Ishikawa (cell line): ENCODE results near the gene KIF16B.

Source experiments
- CEBPB ChIP-seq: IDR thresholded peaks from 2 replicates; pipeline ENCODE4 v1.6.1; 2012
- CREB1 ChIP-seq: IDR thresholded peaks from 2 replicates; pipeline ENCODE4 v1.6.1; 2012; ENCODE audit warnings: low read depth
- EGR1 ChIP-seq: IDR thresholded peaks from 2 replicates; pipeline ENCODE4 v1.6.1; 2012
- EP300 ChIP-seq: IDR thresholded peaks from 2 replicates; pipeline ENCODE4 v1.6.1; 2012; ENCODE audit warnings: borderline replicate concordance
- FOXM1 ChIP-seq: IDR thresholded peaks from 2 replicates; pipeline ENCODE4 v1.6.1; 2012; ENCODE audit warnings: low read depth, borderline replicate concordance
- MAX ChIP-seq: IDR thresholded peaks from 2 replicates; pipeline ENCODE4 v1.6.1; 2012
- NFIC ChIP-seq: IDR thresholded peaks from 2 replicates; pipeline ENCODE4 v1.6.1; 2012
- RAD21 ChIP-seq: IDR thresholded peaks from 2 replicates; pipeline ENCODE4 v1.6.1; 2012; ENCODE audit warnings: low read depth
- REST ChIP-seq: IDR thresholded peaks from 2 replicates; pipeline ENCODE4 v1.6.1; 2012; ENCODE audit warnings: low read depth, mild to moderate bottlenecking
- TAF1 ChIP-seq: IDR thresholded peaks from 2 replicates; pipeline ENCODE4 v1.6.1; 2012; ENCODE audit warnings: low read depth, mild to moderate bottlenecking
- TCF12 ChIP-seq: IDR thresholded peaks from 2 replicates; pipeline ENCODE4 v1.6.1; 2012; ENCODE audit warnings: low read depth
- TEAD4 ChIP-seq: IDR thresholded peaks from 2 replicates; pipeline ENCODE4 v1.6.1; 2012
- USF1 ChIP-seq: IDR thresholded peaks from 2 replicates; pipeline ENCODE4 v1.6.1; 2012
- YY1 ChIP-seq: IDR thresholded peaks from 2 replicates; pipeline ENCODE4 v1.6.1; 2012; ENCODE audit warnings: low read depth
- ZBTB7A ChIP-seq: IDR thresholded peaks from 2 replicates; pipeline ENCODE4 v1.6.1; 2012; ENCODE audit warnings: low read depth

Gene KIF16B

GRCh38 chr20:16498526-16499253, 74.6 kb downstream of the KIF16B start:
- TF ChIP-seq RAD21 (no peak), EGR1 (no peak), YY1 (no peak), MAX (no peak), TCF12 (no peak), USF1 (no peak), EP300 (no peak), FOXM1 (no peak), ZBTB7A (no peak), CREB1 (no peak), TEAD4 (no peak), TAF1 (no peak), NFIC (no peak)

- TF ChIP-seq TCF12 (no peak), NFIC (no peak), FOXM1 (no peak), REST (no peak), EGR1 (no peak), TEAD4 (no peak), MAX (no peak)
Observed at GRCh38 chr20:16497896-16498295, 75.4 kb downstream of the KIF16B start.

GRCh38 chr20:16493486-16493885, 79.8 kb downstream of the KIF16B start:
- no peak for TF ChIP-seq EGR1
- no peak for TF ChIP-seq RAD21
- TF ChIP-seq EP300, result no peak
- TF ChIP-seq MAX, result no peak
- TF ChIP-seq FOXM1, result no peak
- no peak for TF ChIP-seq ZBTB7A
- no peak for TF ChIP-seq TCF12
- no peak for TF ChIP-seq YY1
- no peak for TF ChIP-seq NFIC
- no peak for TF ChIP-seq TAF1
- TF ChIP-seq REST, result no peak
- no peak for TF ChIP-seq USF1
- TF ChIP-seq CEBPB, result no peak
- no peak for TF ChIP-seq TEAD4
- no peak for TF ChIP-seq CREB1

- TF ChIP-seq CEBPB (no peak), RAD21 (no peak), EP300 (no peak), ZBTB7A (no peak), USF1 (no peak), TCF12 (no peak), CREB1 (no peak), MAX (no peak), TEAD4 (no peak), TAF1 (no peak)
Observed at GRCh38 chr20:16491294-16491905, 81.8 kb downstream of the KIF16B start.
